CD4-positive, alpha-beta T cell (primary cell): ENCODE data around the gene ZBTB22. TPM values are rescaled to one million over a fixed set of nuclear protein-coding genes. Genes with fewer than 3 reads are reported as not detected.

Experiments used
- ATAC-seq: fragments of 200-7000 bp; cut with Tn5 transposase; one replicate; pipeline ENCODE4 v1.10.0; 2022; ENCODE audit warnings: mild to moderate bottlenecking; ENCODE audit not compliant: poor library complexity
- CTCF ChIA-PET: fragments of 350-600 bp; sonication (Branson Sonifier 250); formaldehyde crosslinking; loops from one replicate; lab custom pipeline; 2021; ENCODE audit warnings: antibody characterized with exemption, inconsistent platforms; lab: Charles Lee
- POLR2A ChIA-PET: fragments of 350-600 bp; sonication (Branson Sonifier 250); formaldehyde crosslinking; loops from one replicate; lab custom pipeline; 2021; ENCODE audit warnings: antibody characterized with exemption, inconsistent platforms; lab: Charles Lee
- DNase-seq, 14 experiments: peaks; one replicate each; pipeline ENCODE4 v3.0.0-alpha.2; 2013 to 2020; ENCODE audit warnings: mixed read lengths in 2 of 14
- H3K27ac ChIP-seq, 2 donors: one replicate each; pipeline versions ENCODE4 v1.5.1 to v1.7.0; 2013; ENCODE audit warnings: low read length in 2 of 2, low read depth in 1 of 2, mild to moderate bottlenecking in 1 of 2
- H3K27me3 ChIP-seq, 2 experiments: 1 replicate in 1 of 2; 2 replicates in 1 of 2; pipeline versions ENCODE4 v1.6.1 to v1.7.0; 2013; ENCODE audit warnings: low read length in 2 of 2, control low read depth in 1 of 2, mild to moderate bottlenecking in 1 of 2, moderate library complexity in 1 of 2; ENCODE audit not compliant: insufficient read depth in 2 of 2, control insufficient read depth in 1 of 2
- H3K36me3 ChIP-seq: one replicate; pipeline ENCODE4 v1.6.1; 2013; ENCODE audit warnings: low read length, control low read depth; ENCODE audit not compliant: insufficient read depth
- H3K4me1 ChIP-seq: one replicate; pipeline ENCODE4 v1.6.1; 2013; ENCODE audit warnings: low read length, control low read depth; ENCODE audit not compliant: insufficient read depth
- H3K4me3 ChIP-seq: one replicate; pipeline ENCODE4 v1.5.1; 2013; ENCODE audit warnings: mild to moderate bottlenecking, low read length, moderate library complexity
- H3K9me3 ChIP-seq, 2 experiments: 1 replicate in 1 of 2; 2 replicates in 1 of 2; pipeline versions ENCODE4 v1.6.1 to v1.7.0; 2013; ENCODE audit warnings: low read length in 2 of 2, mild to moderate bottlenecking in 2 of 2, control low read depth in 1 of 2, moderate library complexity in 1 of 2; ENCODE audit not compliant: control insufficient read depth in 1 of 2, insufficient read depth in 1 of 2
- H3K27ac Mint-ChIP-seq: one replicate; pipeline ENCODE4 v1.8.0; 2020; ENCODE audit warnings: mixed read lengths
- H3K27me3 Mint-ChIP-seq: one replicate; pipeline ENCODE4 v1.8.0; 2021; ENCODE audit warnings: mixed read lengths
- H3K36me3 Mint-ChIP-seq: one replicate; pipeline ENCODE4 v1.8.0; 2021; ENCODE audit warnings: low read depth, mixed read lengths
- H3K4me1 Mint-ChIP-seq: one replicate; pipeline ENCODE4 v1.8.0; 2021; ENCODE audit warnings: low read depth, mixed read lengths
- H3K4me3 Mint-ChIP-seq: one replicate; pipeline ENCODE4 v1.8.0; 2020; ENCODE audit warnings: mild to moderate bottlenecking, mixed read lengths
- H3K9me3 Mint-ChIP-seq: one replicate; pipeline ENCODE4 v1.8.0; 2020; ENCODE audit warnings: mixed read lengths
- intact Hi-C, 2 experiments: fragments of 100-400 bp; cut with DNase I in 1 of 2; cut with micrococcal nuclease in 1 of 2; formaldehyde crosslinking; loops; one replicate each; pipeline versions ENCODE4 v1.15.1 to v1.9.0; 2023 to 2025; cut with DNase I, micrococcal nuclease
- total RNA-seq, 174 experiments: library from RNA in 2 of 174; stranded (reverse) in 2 of 174; gene quantifications; one replicate each; pipeline ENCODE4 v1.2.3 and lab custom pipeline; 2021 to 2026
- TF ChIP-seq, protein P1 (sequence below): fragments of 200-600 bp; IDR thresholded peaks from one replicate; pipeline ENCODE4 v1.8.0; 2022; ENCODE audit warnings: antibody characterized with exemption, mild to moderate bottlenecking

Gene ZBTB22
- total RNA-seq, 2 experiments from 2014 or later: 11.6 to 13.6 TPM

DNA sequence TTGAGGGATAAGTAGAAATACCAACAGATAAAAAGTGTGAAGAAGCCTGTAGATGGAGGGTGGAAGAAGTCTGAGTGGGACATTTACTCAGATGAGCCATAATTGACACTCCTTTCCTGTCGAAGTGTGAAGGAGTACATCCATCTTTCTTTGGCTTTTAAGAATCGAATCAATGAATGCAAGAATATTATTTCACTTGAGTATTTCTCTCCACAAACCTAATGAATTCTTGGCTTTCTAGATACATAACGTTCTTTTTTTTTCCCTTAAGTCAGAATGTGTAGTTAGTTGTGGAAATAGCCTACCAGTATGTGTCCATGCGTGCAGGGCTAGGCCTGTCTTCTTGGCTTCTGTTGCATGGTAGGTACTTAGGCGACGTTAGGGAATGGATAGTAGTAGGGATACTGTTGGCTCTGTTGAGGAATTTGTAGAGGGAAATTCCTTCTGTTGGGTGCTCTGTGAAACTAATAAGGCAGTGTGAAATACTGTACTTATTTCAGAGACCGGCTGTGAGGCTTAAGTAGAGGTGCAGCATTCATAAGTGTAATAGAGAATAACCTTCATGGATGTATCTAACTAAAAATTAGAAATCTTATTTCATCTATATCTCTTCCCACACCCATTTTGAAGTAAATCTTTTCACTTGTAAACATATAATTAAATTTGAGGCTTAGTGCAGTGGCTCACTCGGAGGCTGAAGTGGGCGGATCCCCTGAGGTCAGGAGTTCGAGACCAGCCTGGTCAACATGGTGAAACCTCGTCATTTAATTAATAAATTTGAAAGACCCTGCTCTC is 44.2 kb downstream of the ZBTB22 start:
- peak overlapping the region; percentile 97 for H3K27ac Mint-ChIP-seq

DNA sequence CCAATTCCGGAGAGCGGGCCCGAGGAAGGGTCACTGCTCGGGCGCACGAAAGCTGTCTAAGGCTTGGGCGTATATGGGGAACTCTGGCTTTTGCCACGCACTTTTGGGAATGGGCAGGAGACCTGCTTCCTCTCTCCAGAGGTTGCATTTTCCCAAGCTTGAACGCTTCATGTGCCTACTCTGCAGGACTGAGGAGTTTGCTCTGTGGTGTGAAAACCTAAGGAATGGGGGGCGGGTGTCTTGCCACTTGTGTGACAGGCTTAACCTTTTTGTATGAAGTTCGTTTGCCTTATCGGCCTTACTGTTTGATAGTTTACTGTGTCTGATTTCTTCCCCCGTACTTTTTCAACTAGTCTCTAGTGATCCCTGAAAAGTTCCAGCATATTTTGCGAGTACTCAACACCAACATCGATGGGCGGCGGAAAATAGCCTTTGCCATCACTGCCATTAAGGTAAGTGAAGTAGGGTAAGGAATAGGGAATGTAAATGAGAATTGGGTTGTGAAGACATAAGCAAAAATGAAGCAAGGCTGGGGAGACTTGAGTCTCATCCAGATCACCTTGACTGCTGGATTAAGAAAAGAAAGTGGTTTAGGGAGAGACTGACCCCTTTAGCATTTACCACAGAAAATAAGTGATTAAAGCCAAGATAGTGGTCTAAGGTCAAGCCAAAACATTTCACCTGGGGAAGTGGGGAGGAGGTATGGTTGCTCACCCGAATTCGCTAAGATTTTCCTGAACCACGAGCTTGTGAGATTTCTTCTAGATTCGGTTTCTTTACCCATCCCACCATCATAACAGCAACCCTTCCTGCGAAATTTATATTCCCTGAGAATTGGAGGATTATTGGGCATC is 45.0 kb downstream of the ZBTB22 start:
- Histone ChIP-seq H3K27me3 (no peaks in the 10 kb centered on the region), H3K27ac (peak overlapping the region; percentile 92), H3K9me3 (no peaks in the 10 kb centered on the region), H3K4me3 (peak overlapping the region; percentile 93), H3K36me3 (peaks cover 66% of the 10 kb centered on the region), H3K4me1 (peaks cover 67% of the 10 kb centered on the region)
- peak; percentile 3 for ATAC-seq
- DNase-seq: peak in 2 of 14 experiments; percentile 17 to 30
- TF ChIP-seq, protein P1, sequence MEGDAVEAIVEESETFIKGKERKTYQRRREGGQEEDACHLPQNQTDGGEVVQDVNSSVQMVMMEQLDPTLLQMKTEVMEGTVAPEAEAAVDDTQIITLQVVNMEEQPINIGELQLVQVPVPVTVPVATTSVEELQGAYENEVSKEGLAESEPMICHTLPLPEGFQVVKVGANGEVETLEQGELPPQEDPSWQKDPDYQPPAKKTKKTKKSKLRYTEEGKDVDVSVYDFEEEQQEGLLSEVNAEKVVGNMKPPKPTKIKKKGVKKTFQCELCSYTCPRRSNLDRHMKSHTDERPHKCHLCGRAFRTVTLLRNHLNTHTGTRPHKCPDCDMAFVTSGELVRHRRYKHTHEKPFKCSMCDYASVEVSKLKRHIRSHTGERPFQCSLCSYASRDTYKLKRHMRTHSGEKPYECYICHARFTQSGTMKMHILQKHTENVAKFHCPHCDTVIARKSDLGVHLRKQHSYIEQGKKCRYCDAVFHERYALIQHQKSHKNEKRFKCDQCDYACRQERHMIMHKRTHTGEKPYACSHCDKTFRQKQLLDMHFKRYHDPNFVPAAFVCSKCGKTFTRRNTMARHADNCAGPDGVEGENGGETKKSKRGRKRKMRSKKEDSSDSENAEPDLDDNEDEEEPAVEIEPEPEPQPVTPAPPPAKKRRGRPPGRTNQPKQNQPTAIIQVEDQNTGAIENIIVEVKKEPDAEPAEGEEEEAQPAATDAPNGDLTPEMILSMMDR: no peak
- H3K4me1 Mint-ChIP-seq: peaks cover 75% of the 10 kb centered on the region
- no peaks in the 10 kb centered on the region for H3K9me3 Mint-ChIP-seq
- ChIA-PET POLR2A (interaction anchor here (0.6 to 4.2 kb wide), 36 partner anchors 8 to 1314 kb away, joined by 3 to 105 read pairs (median 5); partner anchors contain the start of genes BAK1, BRD2, CUTA and HLA-DPB1), CTCF (interaction anchor here (0.6 to 2.0 kb wide), 6 partner anchors 17 to 439 kb away, joined by 3 to 16 read pairs (median 4); partner anchors contain the start of genes PFDN6, UQCC2 and WDR46)
- intact Hi-C loops: loop anchor here (2.0 to 10.0 kb wide), 6 partner anchors 40 to 1370 kb away; partner anchors contain the start of genes LEMD2 (in 1 of the 2), RXRB (in 1 of the 2), SLC39A7 (in 1 of the 2) and TAPBP (in 1 of the 2)
- peak overlapping the region; percentile 96 for H3K4me3 Mint-ChIP-seq
- H3K27me3 Mint-ChIP-seq: no peaks in the 10 kb centered on the region
- peaks cover 90% of the 10 kb centered on the region for H3K36me3 Mint-ChIP-seq
- peak overlapping the region; percentile 97 for H3K27ac Mint-ChIP-seq

More for the DNA sequence above, 44.2 kb downstream of the ZBTB22 start:
- DNase-seq: peak in 1 of 14 experiments; percentile 17
- intact Hi-C loops: loop anchor here (2.0 to 10.0 kb wide), 6 partner anchors 39 to 1371 kb away; partner anchors contain the start of genes LEMD2 (in 1 of the 2), RXRB (in 1 of the 2), SLC39A7 (in 1 of the 2) and TAPBP (in 1 of the 2)
- Mint-ChIP-seq H3K27me3 (no peaks in the 10 kb centered on the region), H3K4me1 (peaks cover 82% of the 10 kb centered on the region), H3K36me3 (peaks cover 90% of the 10 kb centered on the region), H3K4me3 (peak overlapping the region; percentile 96), H3K9me3 (no peaks in the 10 kb centered on the region)
- ChIA-PET CTCF (interaction anchor here (0.9 to 1.3 kb wide), 2 partner anchors 26 to 438 kb away, joined by 3 read pairs; partner anchors contain the start of gene UQCC2), POLR2A (interaction anchor here (3.0 to 4.2 kb wide), 4 partner anchors 16 to 71 kb away, joined by 57 to 105 read pairs (median 88); partner anchors contain the start of genes PFDN6, RGL2 and WDR46)
- TF ChIP-seq, protein P1: no peak
- peak overlapping the region in 1 of 2 donors; percentile 92 for H3K27ac ChIP-seq
- no peak for ATAC-seq
- peaks cover 75% of the 10 kb centered on the region for H3K4me1 ChIP-seq
- peak overlapping the region; percentile 93 for H3K4me3 ChIP-seq
- no peaks in the 10 kb centered on the region for H3K9me3 ChIP-seq
- no peaks in the 10 kb centered on the region for H3K27me3 ChIP-seq
- peaks cover 58% of the 10 kb centered on the region for H3K36me3 ChIP-seq
